GM12872 (cell line): ENCODE measurements around the gene SLC37A3.

Experiments used
- CTCF ChIP-seq: IDR thresholded peaks from 3 replicates; pipeline ENCODE4 v1.5.1; 2011; ENCODE audit warnings: low read depth, mild to moderate bottlenecking, low read length, moderate library complexity; ENCODE audit not compliant: insufficient read depth

The SLC37A3 gene

GRCh38 chr7:140398821-140399220, 491 bp upstream of the SLC37A3 start:
- TF ChIP-seq CTCF = no peak

- no peak for TF ChIP-seq CTCF
Measured at GRCh38 chr7:140393756-140394306, 4.5 kb downstream of the SLC37A3 start.

GRCh38 chr7:140391634-140392033, 6.7 kb downstream of the SLC37A3 start:
- TF ChIP-seq CTCF = no peak

GRCh38 chr7:140390466-140391190, 7.7 kb downstream of the SLC37A3 start:
- TF ChIP-seq CTCF = no peak

GRCh38 chr7:140390034-140390433, 8.3 kb downstream of the SLC37A3 start:
- no peak for TF ChIP-seq CTCF

- TF ChIP-seq CTCF = no peak
Measured at GRCh38 chr7:140389445-140389844, 8.9 kb downstream of the SLC37A3 start.

- no peak for TF ChIP-seq CTCF
Measured at GRCh38 chr7:140384894-140385545, 13.3 kb downstream of the SLC37A3 start.
